Stimulated activated CD4-positive, alpha-beta T cell treated with anti-CD3 and anti-CD28 coated beads, Interleukin-12 subunit alpha, Interleukin-12 subunit beta, amount 100 ng/mL, for 24 hours (primary cell): Measurements from ENCODE around the gene TMEM212.
"Not testable (repeated sequence)": the region's sequence is repeated elsewhere in the genome, so short reads cannot be mapped to it uniquely, and the experiment has no call there.

Experiments
- DNase-seq, 2 experiments: peaks; one replicate each; pipeline ENCODE4 v3.0.0-alpha.2; 2020; ENCODE audit warnings: low read depth in 2 of 2

TMEM212 gene

GRCh38 chr3:171813278-171813896, 29.8 kb upstream of the TMEM212 start:
- no peak for DNase-seq

- peak in 1 of 2 experiments; percentile 7 for DNase-seq
Observed at GRCh38 chr3:171813897-171814460, 29.2 kb upstream of the TMEM212 start.

GRCh38 chr3:171814662-171815061, 28.5 kb upstream of the TMEM212 start:
- not testable (repeated sequence) for DNase-seq

GRCh38 chr3:171815973-171816595, 27.1 kb upstream of the TMEM212 start:
- DNase-seq: no peak

- DNase-seq: no peak
Observed at GRCh38 chr3:171817074-171817800, 25.9 kb upstream of the TMEM212 start.

GRCh38 chr3:171821044-171821443, 22.1 kb upstream of the TMEM212 start:
- DNase-seq: no peak

GRCh38 chr3:171821778-171822358, 21.3 kb upstream of the TMEM212 start:
- no peak for DNase-seq

GRCh38 chr3:171822431-171823106, 20.6 kb upstream of the TMEM212 start:
- no peak for DNase-seq

- no peak for DNase-seq
Observed at GRCh38 chr3:171824116-171824515, 19.0 kb upstream of the TMEM212 start.

GRCh38 chr3:171824824-171825221, 18.3 kb upstream of the TMEM212 start:
- DNase-seq: no peak

GRCh38 chr3:171825222-171825828, 17.8 kb upstream of the TMEM212 start:
- no peak for DNase-seq

GRCh38 chr3:171827385-171827784, 15.8 kb upstream of the TMEM212 start:
- no peak for DNase-seq

- no peak for DNase-seq
Observed at GRCh38 chr3:171827836-171828458, 15.2 kb upstream of the TMEM212 start.

- no peak for DNase-seq
Observed at GRCh38 chr3:171828902-171829770, 14.0 kb upstream of the TMEM212 start.

- no peak for DNase-seq
Observed at GRCh38 chr3:171829841-171830517, 13.2 kb upstream of the TMEM212 start.

- DNase-seq: no peak
Observed at GRCh38 chr3:171830518-171830875, 12.7 kb upstream of the TMEM212 start.

GRCh38 chr3:171831936-171832335, 11.2 kb upstream of the TMEM212 start:
- no peak for DNase-seq

- no peak for DNase-seq
Observed at GRCh38 chr3:171832989-171833388, 10.2 kb upstream of the TMEM212 start.

- no peak for DNase-seq
Observed at GRCh38 chr3:171833789-171834460, 9.2 kb upstream of the TMEM212 start.
